GM23248 (cell line): ENCODE results near the gene NCBP3. TPM values are rescaled to one million over a fixed set of nuclear protein-coding genes. Genes with fewer than 3 reads are reported as not detected.

ENCODE experiments used
- DNase-seq: peaks from one replicate; pipeline ENCODE4 v3.0.0-alpha.2; 2015
- H2AFZ ChIP-seq: fragments of 200-600 bp; sonication (generic); 2 replicates; pipeline ENCODE4 v1.6.1; 2016; ENCODE audit warnings: antibody characterized with exemption
- H3F3A ChIP-seq: fragments of 200-600 bp; sonication (generic); 2 replicates; pipeline ENCODE4 v1.6.1; 2016; ENCODE audit warnings: mild to moderate bottlenecking, antibody characterized with exemption, mixed run types; ENCODE audit not compliant: insufficient read depth
- H3K27ac ChIP-seq: fragments of 200-600 bp; sonication (generic); 2 replicates; pipeline ENCODE4 v1.5.1; 2016; ENCODE audit warnings: mild to moderate bottlenecking
- H3K27me3 ChIP-seq: fragments of 200-600 bp; sonication (generic); replicated peaks from 2 replicates; pipeline ENCODE4 v1.6.1; 2016; ENCODE audit warnings: mild to moderate bottlenecking; ENCODE audit not compliant: insufficient read depth
- H3K36me3 ChIP-seq: fragments of 200-600 bp; sonication (generic); 2 replicates; pipeline ENCODE4 v1.6.1; 2016; ENCODE audit warnings: low read depth, mild to moderate bottlenecking
- H3K4me1 ChIP-seq: fragments of 200-600 bp; sonication (generic); 2 replicates; pipeline ENCODE4 v1.6.1; 2016; ENCODE audit warnings: mild to moderate bottlenecking; ENCODE audit not compliant: insufficient read depth
- H3K4me2 ChIP-seq: fragments of 200-600 bp; sonication (generic); one replicate; pipeline ENCODE4 v1.6.1; 2016; ENCODE audit warnings: mild to moderate bottlenecking; ENCODE audit not compliant: unreplicated experiment
- H3K4me3 ChIP-seq: fragments of 200-600 bp; sonication (generic); 2 replicates; pipeline ENCODE4 v1.5.1; 2016; ENCODE audit warnings: mild to moderate bottlenecking
- H3K79me2 ChIP-seq: fragments of 200-600 bp; sonication (generic); 2 replicates; pipeline ENCODE4 v1.6.1; 2016; ENCODE audit warnings: mild to moderate bottlenecking; ENCODE audit not compliant: insufficient read depth
- H3K9ac ChIP-seq: fragments of 200-600 bp; sonication (generic); 2 replicates; pipeline ENCODE4 v1.6.1; 2016; ENCODE audit warnings: mild to moderate bottlenecking
- H3K9me2 ChIP-seq: fragments of 200-600 bp; sonication (generic); 2 replicates; pipeline ENCODE4 v1.6.1; 2016; ENCODE audit warnings: mixed run types, mild to moderate bottlenecking, moderate library complexity; ENCODE audit not compliant: insufficient read depth
- H3K9me3 ChIP-seq: fragments of 200-600 bp; sonication (generic); one replicate; pipeline ENCODE4 v1.6.1; 2017; ENCODE audit warnings: low read depth
- H4K20me1 ChIP-seq: fragments of 200-600 bp; sonication (generic); 2 replicates; pipeline ENCODE4 v1.6.0; 2016; ENCODE audit not compliant: insufficient read depth
- EZH2 ChIP-seq: fragments of 200-600 bp; sonication (generic); IDR thresholded peaks from 2 replicates; pipeline ENCODE4 v1.6.1; 2018; ENCODE audit warnings: antibody characterized with exemption, mild to moderate bottlenecking; ENCODE audit not compliant: insufficient read depth, poor library complexity, severe bottlenecking
- EZH2phosphoT487 ChIP-seq: fragments of 200-600 bp; sonication (generic); IDR thresholded peaks from 2 replicates; pipeline ENCODE4 v1.6.1; 2018; ENCODE audit warnings: antibody characterized with exemption, moderate library complexity, mild to moderate bottlenecking, low read depth; ENCODE audit not compliant: insufficient read depth
- WGBS, 2 experiments: methylation state at CpG; one replicate each; pipeline ENCODE4 v1.1.6; 2015 to 2017; ENCODE audit warnings: low lambda C conversion rate in 2 of 2, low coverage in 1 of 2; ENCODE audit errors: missing lambda C conversion rate in 2 of 2; 5-methylcytosine and 5-hydroxymethylcytosine counted together
- in situ Hi-C: fragments of 300-500 bp; cut with MboI; formaldehyde crosslinking; loops from 2 replicates; pipeline ENCODE4 v1.15.0; 2020
- polyA plus RNA-seq: library from polyadenylated mRNA; unstranded; fragments of >200 nt; fragmentation: Nextera tagmentation; extraction: Ambion mirVana; gene quantifications from 2 replicates; pipeline ENCODE4 v1.2.1, GENCODE V29; 2016
- total RNA-seq: library from RNA; depleted of rRNA; stranded (reverse); fragments of >200 nt; shearing (Covaris generic); gene quantifications from 2 replicates; pipeline ENCODE4 v1.2.3, GENCODE V29; 2014

NCBP3 gene
- total and polyA plus RNA-seq, 2 experiments from 2014 or later = 16.6 to 20.1 TPM

GRCh38 chr17:3804503-3804931 lies 41.5 kb downstream of the NCBP3 start:
- Histone ChIP-seq H3K9ac (no peak overlapping the region), H3K79me2 (no peaks in the 10 kb centered on the region), H3K4me2 (no peak overlapping the region), H3F3A (peaks cover 27% of the 10 kb centered on the region), H4K20me1 (no peaks in the 10 kb centered on the region), H3K9me3 (no peaks in the 10 kb centered on the region), H3K9me2 (no peaks in the 10 kb centered on the region), H3K4me3 (no peak overlapping the region), H3K27me3 (no peaks in the 10 kb centered on the region), H2AFZ (no peak overlapping the region), H3K27ac (no peak overlapping the region), H3K4me1 (peaks cover 20% of the 10 kb centered on the region), H3K36me3 (no peaks in the 10 kb centered on the region)
- 84 to 85% methylated on average over 6 of the region's 6 CpGs for WGBS, 2 experiments
- TF ChIP-seq EZH2 = no peak
- TF ChIP-seq EZH2phosphoT487 = no peak
- in situ Hi-C loops = no loop called here
- DNase-seq = no peak

DNA sequence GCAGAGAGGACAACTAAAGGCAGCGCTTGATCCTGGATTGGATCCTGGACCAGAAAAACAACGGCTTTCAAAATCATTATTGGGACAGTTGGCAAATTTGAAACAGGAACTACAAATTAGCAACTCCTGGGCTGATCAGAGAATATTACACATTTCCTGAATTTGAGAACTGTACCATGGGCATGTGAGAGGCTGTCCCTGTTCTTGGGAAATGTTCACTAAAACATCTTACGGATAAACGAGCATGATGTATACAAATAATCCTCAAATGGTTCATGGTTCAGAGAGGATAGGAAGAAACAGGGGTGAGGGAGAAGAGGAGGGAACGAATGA lies 42.8 kb downstream of the NCBP3 start:
- TF ChIP-seq EZH2 (no peak), EZH2phosphoT487 (no peak)
- H3K27ac ChIP-seq = peak overlapping the region; percentile 78
- no peaks in the 10 kb centered on the region for H4K20me1 ChIP-seq
- H3F3A ChIP-seq = peaks cover 27% of the 10 kb centered on the region
- 66 to 71% methylated on average over 5 of the region's 5 CpGs for WGBS, 2 experiments
- H3K9me2 ChIP-seq = no peaks in the 10 kb centered on the region
- H2AFZ ChIP-seq = no peak overlapping the region
- in situ Hi-C loops = no loop called here
- H3K4me2 ChIP-seq = peak overlapping the region; percentile 40
- H3K9me3 ChIP-seq = no peaks in the 10 kb centered on the region
- H3K4me1 ChIP-seq = peaks cover 26% of the 10 kb centered on the region
- H3K79me2 ChIP-seq = no peaks in the 10 kb centered on the region
- no peaks in the 10 kb centered on the region for H3K27me3 ChIP-seq
- H3K9ac ChIP-seq = peak overlapping the region; percentile 52
- no peak for DNase-seq
- H3K36me3 ChIP-seq = no peaks in the 10 kb centered on the region
- H3K4me3 ChIP-seq = peak overlapping the region; percentile 5; the same call in 1 of the 2 replicates

DNA sequence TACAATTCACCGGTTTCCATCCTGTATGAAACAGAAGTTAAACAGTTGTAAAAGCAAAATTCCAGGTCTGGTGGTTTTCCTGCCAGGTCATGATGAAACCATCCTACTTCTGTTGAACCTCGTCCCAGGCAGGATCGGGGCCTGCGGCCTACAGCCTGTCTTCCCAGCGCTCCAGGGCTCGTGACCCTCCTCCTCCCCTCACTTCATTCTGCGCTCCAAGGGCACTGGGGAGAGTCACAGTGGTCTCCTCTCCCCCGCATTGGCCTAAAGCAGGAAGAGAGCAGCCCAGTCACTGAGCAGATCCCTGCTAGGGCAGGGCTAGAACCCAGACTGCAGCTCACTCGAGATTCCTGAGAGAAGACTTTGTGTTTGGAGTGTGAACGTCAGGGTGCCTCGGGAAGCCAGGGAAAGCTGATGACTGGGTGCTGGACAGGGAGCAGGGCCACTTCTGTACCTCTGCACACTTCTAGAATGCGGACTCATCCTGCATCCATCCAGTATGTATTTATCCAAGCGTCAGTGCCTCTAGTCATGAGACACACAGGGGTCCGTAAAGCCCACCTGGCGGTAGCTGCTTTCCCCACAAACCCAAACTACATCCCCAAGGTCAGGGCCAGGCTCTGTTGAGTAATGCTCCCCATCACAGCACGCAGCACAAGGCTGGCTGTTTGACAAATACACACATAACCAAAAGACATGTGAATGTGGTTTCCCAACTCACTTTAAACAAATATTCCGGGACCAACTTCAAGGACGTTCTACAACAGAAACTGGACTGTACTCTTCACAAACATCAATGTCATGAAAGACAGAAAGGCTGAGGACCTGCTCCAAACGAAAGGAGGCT lies 43.4 kb downstream of the NCBP3 start:
- H3K27me3 ChIP-seq = no peaks in the 10 kb centered on the region
- peak overlapping the region; percentile 52 for H3K9ac ChIP-seq
- WGBS, 2 experiments = 47 to 53% methylated on average over 19 of the region's 19 CpGs
- no peak overlapping the region for H2AFZ ChIP-seq
- H3K9me2 ChIP-seq = no peaks in the 10 kb centered on the region
- peaks cover 26% of the 10 kb centered on the region for H3K4me1 ChIP-seq
- peak; percentile 88 for DNase-seq
- H3K79me2 ChIP-seq = no peaks in the 10 kb centered on the region
- no peaks in the 10 kb centered on the region for H3K36me3 ChIP-seq
- TF ChIP-seq EZH2phosphoT487 (no peak), EZH2 (no peak)
- in situ Hi-C loops = no loop called here
- H3K27ac ChIP-seq = peak overlapping the region; percentile 78
- no peaks in the 10 kb centered on the region for H4K20me1 ChIP-seq
- no peaks in the 10 kb centered on the region for H3K9me3 ChIP-seq
- peak overlapping the region; percentile 40 for H3K4me2 ChIP-seq
- peak overlapping the region; percentile 5; the same call in 1 of the 2 replicates for H3K4me3 ChIP-seq
- peaks cover 27% of the 10 kb centered on the region for H3F3A ChIP-seq

DNA sequence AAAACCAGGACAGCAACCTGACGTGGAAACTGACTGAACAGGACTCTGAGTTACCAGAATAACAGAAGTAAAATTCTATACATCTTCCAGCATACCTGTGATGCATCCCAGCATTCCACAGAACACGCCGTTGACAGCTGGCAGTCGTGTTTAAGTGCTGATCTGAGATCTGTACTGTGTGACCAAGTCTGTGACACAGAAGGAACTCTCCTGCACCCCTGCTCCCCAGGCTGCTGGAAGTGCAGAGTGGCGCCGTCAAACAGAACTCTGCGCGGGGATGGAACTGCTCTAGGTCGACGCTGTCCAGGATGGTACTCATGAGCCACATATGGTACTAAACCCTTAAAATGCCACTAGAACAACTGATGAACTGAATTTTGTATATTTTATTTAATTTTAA lies 44.3 kb downstream of the NCBP3 start:
- Histone ChIP-seq H3K27me3 (no peaks in the 10 kb centered on the region), H3K4me1 (peaks cover 26% of the 10 kb centered on the region), H3K4me3 (no peak overlapping the region), H3K9me3 (no peaks in the 10 kb centered on the region), H3K36me3 (no peaks in the 10 kb centered on the region), H3K27ac (peak overlapping the region; percentile 78), H3K9me2 (no peaks in the 10 kb centered on the region), H3K4me2 (no peak overlapping the region), H3K79me2 (no peaks in the 10 kb centered on the region), H2AFZ (no peak overlapping the region), H4K20me1 (no peaks in the 10 kb centered on the region), H3F3A (peaks cover 27% of the 10 kb centered on the region), H3K9ac (no peak overlapping the region)
- 97 to 99% methylated on average over 10 of the region's 10 CpGs for WGBS, 2 experiments
- TF ChIP-seq EZH2 = no peak
- TF ChIP-seq EZH2phosphoT487 = no peak
- peak; percentile 4 for DNase-seq
- in situ Hi-C loops = no loop called here
